Measurements from ENCODE around the gene AGER. TPM values are rescaled to one million over a fixed set of nuclear protein-coding genes. Genes with fewer than 3 reads are reported as not detected.

The AGER gene
- polyA plus RNA-seq, 1 of the 3 experiments (the other 2 are of a cell fraction), result 3.5 TPM

- Histone ChIP-seq H3F3A (replicated peaks; ENCODE audit: insufficient read depth) (no peaks in the 10 kb centered on the region), H3K4me2 (no peak overlapping the region), H3K9ac (no peak overlapping the region), H3K9me2 (no peaks in the 10 kb centered on the region), H3K4me3 (ENCODE audit: low read depth in 2 of 2, low read length in 1 of 2) (no peak overlapping the region), H2AFZ (ENCODE audit: low read depth) (no peak overlapping the region), H3K9me3 (no peaks in the 10 kb centered on the region), H3K4me1 (ENCODE audit: control insufficient read depth in 1 of 2, insufficient read depth in 2 of 2, low read depth in 1 of 2, low read length in 1 of 2) (peaks cover 3 to 15% of the 10 kb centered on the region in 2 experiments; a peak in 2 of 4 replicates), H3K27me3 (ENCODE audit: insufficient read depth) (no peaks in the 10 kb centered on the region), H3K36me3 (replicated peaks in 1 of 2; ENCODE audit: control insufficient read depth in 1 of 2, insufficient read depth in 2 of 2, low read length in 1 of 2) (peaks cover 16 to 26% of the 10 kb centered on the region in 2 experiments), H4K20me1 (ENCODE audit: insufficient read depth) (no peaks in the 10 kb centered on the region), H3K27ac (ENCODE audit: low read depth in 2 of 2, low read length in 1 of 2) (no peak overlapping the region), H3K79me2 (ENCODE audit: insufficient read depth) (peaks cover 19% of the 10 kb centered on the region)
- DNase-seq, result no peak
- POLR2A ChIA-PET, result interaction anchor here (0.5 kb wide), 1 partner anchor 36 kb away, joined by 3 read pairs; no protein-coding TSS in a partner anchor
- TF ChIP-seq NFIC (IDR thresholded peaks at IDR 0.05; ENCODE audit: borderline replicate concordance) (no peak), EZH2phosphoT487 (IDR thresholded peaks at IDR 0.05; ENCODE audit: borderline replicate concordance, low read depth) (no peak), ZBTB33 (IDR thresholded peaks at IDR 0.05; ENCODE audit: borderline replicate concordance, low read depth) (no peak), MXI1 (IDR thresholded peaks at IDR 0.05; ENCODE audit: low read depth, low read length) (no peak), CTCF (IDR thresholded peaks at IDR 0.05) (no peak), POLR2AphosphoS5 (IDR thresholded peaks at IDR 0.05; ENCODE audit: low read depth, low read length) (no peak)
- CTCF ChIA-PET, result interaction anchor here (1.3 to 3.8 kb wide), 2 partner anchors 39 to 110 kb away, joined by 4 to 14 read pairs; no protein-coding TSS in a partner anchor
Observed at GRCh38 chr6:32158052-32158451, 26.0 kb downstream of the AGER start.

- H2AFZ ChIP-seq (ENCODE audit: low read depth), result no peak overlapping the region
- POLR2A ChIA-PET, result no interaction called here
- TF ChIP-seq IRF3 (IDR thresholded peaks at IDR 0.05; ENCODE audit: low read depth, low read length) (no peak), EP300 (IDR thresholded peaks at IDR 0.05; ENCODE audit: borderline replicate concordance in 1 of 2, low read depth in 1 of 2, low read length in 1 of 2) (no peak), POLR2AphosphoS5 (IDR thresholded peaks at IDR 0.05; ENCODE audit: low read depth, low read length) (no peak), NFIC (IDR thresholded peaks at IDR 0.05; ENCODE audit: borderline replicate concordance) (no peak), USF2 (IDR thresholded peaks at IDR 0.05; ENCODE audit: borderline replicate concordance, low read depth, low read length) (no peak), TCF12 (IDR thresholded peaks at IDR 0.05) (no peak), CTCF (IDR thresholded peaks at IDR 0.05) (no peak), MEF2A (IDR thresholded peaks at IDR 0.05; ENCODE audit: borderline replicate concordance, low read depth) (no peak), USF1 (IDR thresholded peaks at IDR 0.05; ENCODE audit: borderline replicate concordance, low read depth) (no peak), FOXJ3 (CRISPR knock-in tag; IDR thresholded peaks at IDR 0.05) (no peak), CHD2 (IDR thresholded peaks at IDR 0.05; ENCODE audit: low read length, partially characterized antibody) (no peak)
Observed at GRCh38 chr6:32156891-32157290, 27.2 kb downstream of the AGER start.

More at GRCh38 chr6:32156891-32157290, 27.2 kb downstream of the AGER start:
- H3K9ac ChIP-seq, result no peak overlapping the region
- no peaks in the 10 kb centered on the region for H4K20me1 ChIP-seq (ENCODE audit: insufficient read depth)
- H3K4me3 ChIP-seq (ENCODE audit: low read depth in 2 of 2, low read length in 1 of 2), result no peak overlapping the region
- H3K27ac ChIP-seq (ENCODE audit: low read depth in 2 of 2, low read length in 1 of 2), result no peak overlapping the region
- H3K36me3 ChIP-seq (replicated peaks in 1 of 2; ENCODE audit: control insufficient read depth in 1 of 2, insufficient read depth in 2 of 2, low read length in 1 of 2), result peaks cover 16 to 22% of the 10 kb centered on the region in 2 experiments
- 98% methylated on average over 9 of the region's 9 CpGs for WGBS (ENCODE audit: low lambda C conversion rate)
- peaks cover 4% of the 10 kb centered on the region for H3F3A ChIP-seq (replicated peaks; ENCODE audit: insufficient read depth)
- no peak overlapping the region for H3K4me2 ChIP-seq
- CTCF ChIA-PET, result interaction anchor here (1.3 kb wide), 1 partner anchor 109 kb away, joined by 4 read pairs; no protein-coding TSS in a partner anchor
- peaks cover 13 to 26% of the 10 kb centered on the region in 2 experiments; a peak in 3 of 4 replicates for H3K4me1 ChIP-seq (ENCODE audit: control insufficient read depth in 1 of 2, insufficient read depth in 2 of 2, low read depth in 1 of 2, low read length in 1 of 2)
- peaks cover 19% of the 10 kb centered on the region for H3K79me2 ChIP-seq (ENCODE audit: insufficient read depth)
- H3K9me2 ChIP-seq, result no peaks in the 10 kb centered on the region
- no peaks in the 10 kb centered on the region for H3K27me3 ChIP-seq (ENCODE audit: insufficient read depth)
- H3K9me3 ChIP-seq, result no peaks in the 10 kb centered on the region
- DNase-seq, result no peak
